ENCODE results near the gene ZNF362. TPM values are rescaled to one million over a fixed set of nuclear protein-coding genes. Genes with fewer than 3 reads are reported as not detected.

ZNF362 gene
- total and polyA plus RNA-seq, 2 donors (not counting 1 experiment from before 2014, with no cell fraction given): 3.8 to 5.7 TPM

GRCh38 chr1:33250724-33251123, 5.6 kb upstream of the ZNF362 start:
- Histone ChIP-seq H3K36me3 (ENCODE audit: control insufficient read depth, insufficient read depth, low read length) (no peaks in the 10 kb centered on the region), H3K27me3 (ENCODE audit: control insufficient read depth, insufficient read depth, low read length) (peaks cover 22% of the 10 kb centered on the region), H3K9me3 (ENCODE audit: control insufficient read depth, insufficient read depth, low read depth, low read length) (no peaks in the 10 kb centered on the region), H3K9ac (ENCODE audit: insufficient read depth, low read length) (no peak overlapping the region), H3K4me1 (ENCODE audit: control insufficient read depth, extremely low read depth, insufficient read depth, low read length) (no peaks in the 10 kb centered on the region), H3K79me2 (ENCODE audit: control insufficient read depth, insufficient read depth, low read length) (no peaks in the 10 kb centered on the region), H4K20me1 (ENCODE audit: control insufficient read depth, extremely low read depth, insufficient read depth, low read length) (no peaks in the 10 kb centered on the region), H3K4me2 (ENCODE audit: extremely low read depth, insufficient read depth, low read length) (no peak overlapping the region), H2AFZ (ENCODE audit: low read length) (no peak overlapping the region), H3K27ac (ENCODE audit: insufficient read depth, low read length) (no peak overlapping the region), H3K4me3 (replicated peaks in 1 of 4; ENCODE audit: control extremely low read depth in 1 of 4, insufficient read depth in 1 of 4, low read depth in 3 of 4, low read length in 4 of 4) (no peak overlapping the region)
- no peak for TF ChIP-seq CTCF (conservative IDR thresholded peaks at IDR 0.05 in 1 of 2, IDR thresholded peaks at IDR 0.05 in 1 of 2; ENCODE audit: low read depth in 1 of 2, low read length in 2 of 2)
- no peak for DNase-seq (ENCODE audit: low read depth in 2 of 2)

GRCh38 chr1:33254491-33254890, 1.8 kb upstream of the ZNF362 start:
- Histone ChIP-seq H4K20me1 (ENCODE audit: control insufficient read depth, extremely low read depth, insufficient read depth, low read length) (no peaks in the 10 kb centered on the region), H3K4me3 (replicated peaks in 1 of 4; ENCODE audit: control extremely low read depth in 1 of 4, insufficient read depth in 1 of 4, low read depth in 3 of 4, low read length in 4 of 4) (no peak overlapping the region), H3K4me1 (ENCODE audit: control insufficient read depth, extremely low read depth, insufficient read depth, low read length) (peaks cover 5% of the 10 kb centered on the region), H3K4me2 (ENCODE audit: extremely low read depth, insufficient read depth, low read length) (no peak overlapping the region), H3K36me3 (ENCODE audit: control insufficient read depth, insufficient read depth, low read length) (no peaks in the 10 kb centered on the region), H3K27ac (ENCODE audit: insufficient read depth, low read length) (no peak overlapping the region), H2AFZ (ENCODE audit: low read length) (no peak overlapping the region), H3K9me3 (ENCODE audit: control insufficient read depth, insufficient read depth, low read depth, low read length) (no peaks in the 10 kb centered on the region), H3K27me3 (ENCODE audit: control insufficient read depth, insufficient read depth, low read length) (peaks cover 5% of the 10 kb centered on the region), H3K9ac (ENCODE audit: insufficient read depth, low read length) (no peak overlapping the region), H3K79me2 (ENCODE audit: control insufficient read depth, insufficient read depth, low read length) (peaks cover 19% of the 10 kb centered on the region)
- no peak for TF ChIP-seq CTCF (conservative IDR thresholded peaks at IDR 0.05 in 1 of 2, IDR thresholded peaks at IDR 0.05 in 1 of 2; ENCODE audit: low read depth in 1 of 2, low read length in 2 of 2)
- TF ChIP-seq EZH2 (IDR thresholded peaks at IDR 0.05; ENCODE audit: low read length, missing control alignments): no peak
- no peak for DNase-seq (ENCODE audit: low read depth in 2 of 2)

GRCh38 chr1:33255347-33256220, 708 bp upstream of the ZNF362 start:
- peak overlapping the region; percentile 8 for H3K27ac ChIP-seq (ENCODE audit: insufficient read depth, low read length)
- peaks cover 5% of the 10 kb centered on the region for H3K27me3 ChIP-seq (ENCODE audit: control insufficient read depth, insufficient read depth, low read length)
- peaks cover 21% of the 10 kb centered on the region for H3K79me2 ChIP-seq (ENCODE audit: control insufficient read depth, insufficient read depth, low read length)
- DNase-seq (ENCODE audit: low read depth in 2 of 2): peak; percentile 33 to 55
- H3K36me3 ChIP-seq (ENCODE audit: control insufficient read depth, insufficient read depth, low read length): no peaks in the 10 kb centered on the region
- no peaks in the 10 kb centered on the region for H4K20me1 ChIP-seq (ENCODE audit: control insufficient read depth, extremely low read depth, insufficient read depth, low read length)
- TF ChIP-seq CTCF (conservative IDR thresholded peaks at IDR 0.05 in 1 of 2, IDR thresholded peaks at IDR 0.05 in 1 of 2; ENCODE audit: low read depth in 1 of 2, low read length in 2 of 2) (no peak), EZH2 (IDR thresholded peaks at IDR 0.05; ENCODE audit: low read length, missing control alignments) (no peak)
- H3K9me3 ChIP-seq (ENCODE audit: control insufficient read depth, insufficient read depth, low read depth, low read length): no peaks in the 10 kb centered on the region
- peaks cover 5% of the 10 kb centered on the region for H3K4me1 ChIP-seq (ENCODE audit: control insufficient read depth, extremely low read depth, insufficient read depth, low read length)
- peak overlapping the region; percentile 51 for H3K4me2 ChIP-seq (ENCODE audit: extremely low read depth, insufficient read depth, low read length)
- peak overlapping the region; percentile 65 for H3K9ac ChIP-seq (ENCODE audit: insufficient read depth, low read length)
- peak overlapping the region in 3 of 4 experiments; percentile 17 to 50 (median 23) for H3K4me3 ChIP-seq (replicated peaks in 1 of 4; ENCODE audit: control extremely low read depth in 1 of 4, insufficient read depth in 1 of 4, low read depth in 3 of 4, low read length in 4 of 4)
- H2AFZ ChIP-seq (ENCODE audit: low read length): peak overlapping the region; percentile 39
